Skeletal muscle tissue (tissue), 4 donors: Measurements from ENCODE around the gene PTPRG. TPM values are rescaled to one million over a fixed set of nuclear protein-coding genes. Genes with fewer than 3 reads are reported as not detected.
A peak's percentile ranks its signal among the peaks of the same experiment; 100 is the strongest.

Source experiments
- H3K27ac ChIP-seq: one replicate; pipeline ENCODE4 v1.7.0; 2013; ENCODE audit warnings: mild to moderate bottlenecking, low read depth, low read length, inconsistent platforms
- H3K27me3 ChIP-seq, 3 donors: one replicate each; pipeline ENCODE4 v1.7.0; 2013; ENCODE audit warnings: low read length in 3 of 3; ENCODE audit not compliant: control insufficient read depth in 3 of 3, insufficient read depth in 3 of 3
- H3K36me3 ChIP-seq, 3 donors: one replicate each; pipeline ENCODE4 v1.7.0; 2013; ENCODE audit warnings: low read length in 3 of 3; ENCODE audit not compliant: control insufficient read depth in 3 of 3, insufficient read depth in 3 of 3
- H3K4me1 ChIP-seq, 3 donors: one replicate each; pipeline ENCODE4 v1.7.0; 2013; ENCODE audit warnings: low read length in 3 of 3, mild to moderate bottlenecking in 3 of 3; ENCODE audit not compliant: control insufficient read depth in 3 of 3, insufficient read depth in 3 of 3
- H3K4me3 ChIP-seq, 3 donors: one replicate each; pipeline ENCODE4 v1.7.0; 2013; ENCODE audit warnings: low read length in 3 of 3
- H3K9ac ChIP-seq, 3 donors: one replicate each; pipeline ENCODE4 v1.7.0; 2013; ENCODE audit warnings: low read length in 3 of 3, mild to moderate bottlenecking in 3 of 3, moderate library complexity in 2 of 3, low read depth in 1 of 3
- H3K9me3 ChIP-seq, 3 donors: one replicate each; pipeline ENCODE4 v1.7.0; 2013; ENCODE audit warnings: low read length in 3 of 3; ENCODE audit not compliant: control insufficient read depth in 3 of 3
- total RNA-seq: library from RNA; depleted of rRNA; stranded (reverse); fragments of >200 nt; gene quantifications from one replicate; pipeline ENCODE4 v1.2.3, GENCODE V29; 2014
- donor health status: Osteomylitis.

Gene PTPRG
- total RNA-seq, 1 donor from 2014 or later = 48.5 TPM

GRCh38 chr3:61948699-61949305 is 387.4 kb downstream of the PTPRG start:
- Histone ChIP-seq H3K27me3 (no peaks in the 10 kb centered on the region), H3K9ac (no peak overlapping the region), H3K36me3 (no peaks in the 10 kb centered on the region), H3K4me1 (peaks cover 2 to 21% (median 7%) of the 10 kb centered on the region in 3 donors), H3K4me3 (no peak overlapping the region), H3K9me3 (no peaks in the 10 kb centered on the region), H3K27ac (peak overlapping the region; percentile 1)

- no peak overlapping the region for H3K9ac ChIP-seq
- no peaks in the 10 kb centered on the region for H3K36me3 ChIP-seq
- no peak overlapping the region for H3K27ac ChIP-seq
- no peak overlapping the region for H3K4me3 ChIP-seq
- H3K27me3 ChIP-seq = no peaks in the 10 kb centered on the region
- peaks cover 7 to 29% (median 13%) of the 10 kb centered on the region in 3 donors for H3K4me1 ChIP-seq
- no peaks in the 10 kb centered on the region for H3K9me3 ChIP-seq
These were observed 392.7 kb downstream of the PTPRG start for GRCh38 chr3:61954097-61954540.

- Histone ChIP-seq H3K27me3 (no peaks in the 10 kb centered on the region), H3K4me3 (no peak overlapping the region), H3K36me3 (no peaks in the 10 kb centered on the region), H3K27ac (no peak overlapping the region), H3K4me1 (peaks cover 7 to 26% (median 9%) of the 10 kb centered on the region in 3 donors), H3K9me3 (no peaks in the 10 kb centered on the region), H3K9ac (no peak overlapping the region)
These were observed 394.1 kb downstream of the PTPRG start for GRCh38 chr3:61955483-61955882.

GRCh38 chr3:61956236-61956635 is 394.9 kb downstream of the PTPRG start:
- peaks cover 6 to 26% (median 7%) of the 10 kb centered on the region in 3 donors for H3K4me1 ChIP-seq
- H3K9ac ChIP-seq = peak overlapping the region in 2 of 3 donors; percentile 23 to 42

GRCh38 chr3:61957259-61957658 is 395.9 kb downstream of the PTPRG start:
- Histone ChIP-seq H3K9ac (no peak overlapping the region), H3K4me1 (peaks cover 6 to 26% (median 7%) of the 10 kb centered on the region in 3 donors), H3K36me3 (no peaks in the 10 kb centered on the region), H3K9me3 (no peaks in the 10 kb centered on the region), H3K27ac (no peak overlapping the region), H3K27me3 (no peaks in the 10 kb centered on the region), H3K4me3 (no peak overlapping the region)

More at GRCh38 chr3:61956236-61956635, 394.9 kb downstream of the PTPRG start:
- H3K4me3 ChIP-seq = peak overlapping the region in 1 of 3 donors; percentile 22
- no peaks in the 10 kb centered on the region for H3K9me3 ChIP-seq
- no peaks in the 10 kb centered on the region for H3K36me3 ChIP-seq
- no peaks in the 10 kb centered on the region for H3K27me3 ChIP-seq
- peak overlapping the region; percentile 28 for H3K27ac ChIP-seq

DNA sequence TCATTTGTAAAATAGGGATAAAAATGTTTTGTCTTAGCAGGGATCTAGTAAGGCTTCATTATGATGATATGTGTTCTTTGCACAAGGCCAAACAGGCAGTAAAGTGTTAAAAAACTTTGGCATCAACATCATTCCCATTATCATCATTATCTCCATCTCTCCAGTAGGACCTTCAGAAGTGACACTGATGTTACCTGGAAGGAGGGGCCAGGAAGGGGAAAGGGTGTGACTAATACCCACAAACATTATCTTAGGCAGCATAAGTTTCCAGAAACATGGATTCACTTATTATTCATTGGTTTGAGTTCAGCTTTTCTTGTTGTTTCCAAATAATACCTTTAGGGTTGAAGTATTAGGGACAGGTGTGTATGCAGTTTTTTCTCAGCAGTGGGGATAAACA is 399.6 kb downstream of the PTPRG start:
- Histone ChIP-seq H3K9ac (no peak overlapping the region), H3K9me3 (no peaks in the 10 kb centered on the region), H3K36me3 (no peaks in the 10 kb centered on the region), H3K4me3 (no peak overlapping the region), H3K27ac (no peak overlapping the region), H3K4me1 (peaks cover 2 to 11% (median 3%) of the 10 kb centered on the region in 3 donors), H3K27me3 (no peaks in the 10 kb centered on the region)

GRCh38 chr3:61961900-61962299 is 400.5 kb downstream of the PTPRG start:
- Histone ChIP-seq H3K9ac (no peak overlapping the region), H3K4me3 (no peak overlapping the region), H3K4me1 (peaks cover 0 to 5% (median 0%) of the 10 kb centered on the region in 3 donors), H3K27ac (no peak overlapping the region), H3K36me3 (no peaks in the 10 kb centered on the region), H3K9me3 (no peaks in the 10 kb centered on the region), H3K27me3 (no peaks in the 10 kb centered on the region)

GRCh38 chr3:61964566-61964965 is 403.2 kb downstream of the PTPRG start:
- Histone ChIP-seq H3K27ac (no peak overlapping the region), H3K36me3 (no peaks in the 10 kb centered on the region), H3K4me3 (no peak overlapping the region), H3K9me3 (no peaks in the 10 kb centered on the region), H3K27me3 (no peaks in the 10 kb centered on the region), H3K9ac (no peak overlapping the region), H3K4me1 (peaks cover 0 to 3% (median 0%) of the 10 kb centered on the region in 3 donors)

DNA sequence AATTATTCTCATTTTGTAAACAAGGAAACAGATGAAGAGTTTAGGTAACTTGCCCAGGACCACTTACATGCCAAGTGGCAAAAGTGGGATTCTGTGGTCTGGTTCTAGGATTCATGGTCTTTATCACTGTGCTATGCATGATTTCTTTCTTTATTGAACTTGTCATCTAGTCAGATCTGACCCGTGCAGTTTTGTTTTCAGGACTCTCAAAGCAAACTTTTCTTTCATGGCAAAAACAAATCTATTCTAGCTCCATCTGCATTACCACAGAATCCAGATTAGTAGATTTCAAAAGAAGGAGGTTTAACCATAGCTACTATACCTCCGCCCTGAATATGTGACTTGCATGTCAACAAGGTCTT is 404.4 kb downstream of the PTPRG start:
- Histone ChIP-seq H3K9me3 (no peaks in the 10 kb centered on the region), H3K9ac (no peak overlapping the region), H3K4me3 (no peak overlapping the region), H3K36me3 (no peaks in the 10 kb centered on the region), H3K27me3 (no peaks in the 10 kb centered on the region), H3K27ac (no peak overlapping the region), H3K4me1 (peaks cover 0 to 3% (median 0%) of the 10 kb centered on the region in 3 donors)

GRCh38 chr3:61966200-61966599 is 404.8 kb downstream of the PTPRG start:
- H3K9me3 ChIP-seq = no peaks in the 10 kb centered on the region
- no peaks in the 10 kb centered on the region for H3K27me3 ChIP-seq
- H3K27ac ChIP-seq = no peak overlapping the region
- no peaks in the 10 kb centered on the region for H3K36me3 ChIP-seq
- H3K4me3 ChIP-seq = no peak overlapping the region
- H3K4me1 ChIP-seq = peaks cover 0 to 3% (median 0%) of the 10 kb centered on the region in 3 donors
- H3K9ac ChIP-seq = no peak overlapping the region
